Measurements from ENCODE around the gene ROBO2. TPM values are rescaled to one million over a fixed set of nuclear protein-coding genes. Genes with fewer than 3 reads are reported as not detected.

The ROBO2 gene
- total and polyA plus RNA-seq, 10 of the 15 experiments (the other 5 are each of a cell fraction or from before 2014, with no cell fraction given), result 0.22 to 2.5 (median 0.81) TPM

DNA sequence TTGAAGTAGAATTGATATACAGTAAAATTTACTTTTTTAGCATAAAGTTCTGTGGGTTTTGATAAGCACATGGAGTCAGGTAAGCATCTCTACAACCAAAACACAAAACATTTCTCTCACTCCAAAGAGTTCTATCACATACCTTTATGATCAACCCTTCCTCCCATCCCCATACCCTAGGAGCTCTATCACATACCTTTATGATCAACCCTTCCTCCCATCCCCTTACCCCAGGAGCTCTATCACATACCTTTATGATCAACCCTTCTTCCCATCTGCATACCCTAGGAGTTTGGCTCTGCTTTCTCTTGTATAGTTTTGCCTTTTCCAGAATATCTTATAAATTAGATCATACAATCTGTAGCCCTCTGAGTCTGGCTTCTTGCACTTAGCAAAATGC is 315.1 kb downstream of the ROBO2 start:
- H3K4me2 ChIP-seq (ENCODE audit: control insufficient read depth, insufficient read depth), result no peak overlapping the region
- no peaks in the 10 kb centered on the region for H3K27me3 ChIP-seq (replicated peaks in 1 of 2; ENCODE audit: control insufficient read depth in 2 of 2, insufficient read depth in 2 of 2, low read length in 1 of 2)
- ATAC-seq (no peak), DNase-seq (ENCODE audit: low read depth, low spot score) (no peak), FAIRE-seq (peak; percentile 84)
- no peaks in the 10 kb centered on the region for H3K79me2 ChIP-seq (ENCODE audit: control insufficient read depth, insufficient read depth, low read length)
- no peak overlapping the region for H3K9ac ChIP-seq (ENCODE audit: control insufficient read depth, insufficient read depth, low read length)
- TF ChIP-seq HDGF (IDR thresholded peaks at IDR 0.05), result no peak
- TF ChIP-seq IKZF2 (IDR thresholded peaks at IDR 0.05), result no peak
- no peak for TF ChIP-seq PAX5 (IDR thresholded peaks at IDR 0.05; ENCODE audit: borderline replicate concordance, low read depth, low read length)
- no peak for TF ChIP-seq ZNF384 (IDR thresholded peaks at IDR 0.05; ENCODE audit: borderline replicate concordance, low read depth, low read length)
- no peak for TF ChIP-seq NR2C2 (IDR thresholded peaks at IDR 0.05; ENCODE audit: borderline replicate concordance, control insufficient read depth, insufficient read length, low read depth)
- TF ChIP-seq TCF7 (IDR thresholded peaks at IDR 0.05; ENCODE audit: borderline replicate concordance), result no peak
- TF ChIP-seq EP300 (IDR thresholded peaks at IDR 0.05; ENCODE audit: borderline replicate concordance in 1 of 2, control insufficient read depth in 1 of 2, low read depth in 2 of 2, low read length in 2 of 2), result no peak
- TF ChIP-seq SKIL (IDR thresholded peaks at IDR 0.05; ENCODE audit: low read depth, poor library complexity, severe bottlenecking), result no peak
- no peak for TF ChIP-seq SREBF1 (IDR thresholded peaks at IDR 0.05; ENCODE audit: low read length)
- no peaks in the 10 kb centered on the region for H3K4me1 ChIP-seq (ENCODE audit: control insufficient read depth, insufficient read depth, low read length)
- no peak overlapping the region for H3K27ac ChIP-seq (ENCODE audit: control insufficient read depth, insufficient read depth)
- H3K36me3 ChIP-seq (ENCODE audit: control insufficient read depth in 2 of 2, insufficient read depth in 2 of 2, low read length in 1 of 2), result no peaks in the 10 kb centered on the region
- intact Hi-C loops (cut with micrococcal nuclease; ENCODE audit: unreplicated experiment), result no loop called here
- SMC1A ChIA-PET (ENCODE audit: uncharacterized antibody, unreplicated experiment), result no interaction called here
- CTCF ChIA-PET, result no interaction called here
- BruUV-seq (replicated peaks), result no TSS peak
- RAD21 ChIA-PET (ENCODE audit: unreplicated experiment), result no interaction called here
- POLR2A ChIA-PET, result interaction anchor here (0.6 kb wide), 1 partner anchor 941 kb away, joined by 3 read pairs; no protein-coding TSS in a partner anchor
- H2AFZ ChIP-seq (ENCODE audit: control insufficient read depth, low read depth, low read length), result no peak overlapping the region
- no peak overlapping the region for H3K4me3 ChIP-seq
- no peaks in the 10 kb centered on the region for H4K20me1 ChIP-seq (ENCODE audit: control insufficient read depth, insufficient read depth)
- no peaks in the 10 kb centered on the region for H3K9me3 ChIP-seq (replicated peaks; ENCODE audit: control insufficient read depth, insufficient read depth, low read length)
- in situ Hi-C loops (cut with MboI), result no loop called here

Data from GM12878 (cell line).